ENCODE data around the gene CARS2. TPM values are rescaled to one million over a fixed set of nuclear protein-coding genes. Genes with fewer than 3 reads are reported as not detected.
"Not testable (repeated sequence)": the region's sequence is repeated elsewhere in the genome, so short reads cannot be mapped to it uniquely, and the experiment has no call there.

CARS2 gene
- total RNA-seq, 2 donors from 2014 or later: 58.1 to 112 TPM

- Mint-ChIP-seq H3K4me1 (ENCODE audit: low read depth in 2 of 2) (peaks cover 4 to 13% of the 10 kb centered on the region in 2 donors), H3K9me3 (no peaks in the 10 kb centered on the region), H3K27me3 (no peaks in the 10 kb centered on the region), H3K4me3 (no peak overlapping the region), H3K36me3 (peaks cover 29% of the 10 kb centered on the region), H3K27ac (no peak overlapping the region)
- ATAC-seq (no peak), DNase-seq (ENCODE audit: low spot score) (no peak)
These were observed 42.4 kb downstream of the CARS2 start for GRCh38 chr13:110663491-110663890.

- Mint-ChIP-seq H3K27me3 (no peaks in the 10 kb centered on the region), H3K27ac (no peak overlapping the region), H3K9me3 (no peaks in the 10 kb centered on the region), H3K4me1 (ENCODE audit: low read depth in 2 of 2) (peaks cover 10 to 19% of the 10 kb centered on the region in 2 donors), H3K36me3 (peaks cover 29% of the 10 kb centered on the region), H3K4me3 (no peak overlapping the region)
- no peak for ATAC-seq
- no peak for DNase-seq (ENCODE audit: low spot score)
These were observed 43.0 kb downstream of the CARS2 start for GRCh38 chr13:110662777-110663443.

- Mint-ChIP-seq H3K36me3 (peaks cover 26% of the 10 kb centered on the region), H3K9me3 (no peaks in the 10 kb centered on the region), H3K27ac (no peak overlapping the region), H3K4me1 (ENCODE audit: low read depth in 2 of 2) (peaks cover 18 to 26% of the 10 kb centered on the region in 2 donors), H3K27me3 (no peaks in the 10 kb centered on the region), H3K4me3 (no peak overlapping the region)
- no peak for ATAC-seq
- no peak for DNase-seq (ENCODE audit: low spot score)
These were observed 43.8 kb downstream of the CARS2 start for GRCh38 chr13:110662091-110662490.

- no peak for DNase-seq (ENCODE audit: low spot score)
- H3K4me3 Mint-ChIP-seq: no peak overlapping the region
- no peaks in the 10 kb centered on the region for H3K27me3 Mint-ChIP-seq
- no peak overlapping the region for H3K27ac Mint-ChIP-seq
- ATAC-seq: no peak
- no peaks in the 10 kb centered on the region for H3K9me3 Mint-ChIP-seq
- peaks cover 26% of the 10 kb centered on the region for H3K36me3 Mint-ChIP-seq
- peaks cover 23 to 28% of the 10 kb centered on the region in 2 donors for H3K4me1 Mint-ChIP-seq (ENCODE audit: low read depth in 2 of 2)
These were observed 44.7 kb downstream of the CARS2 start for GRCh38 chr13:110661256-110661655.

GRCh38 chr13:110658218-110658911 is 47.6 kb downstream of the CARS2 start:
- peak; percentile 85 to 93 for ATAC-seq
- H3K36me3 Mint-ChIP-seq: peaks cover 26% of the 10 kb centered on the region
- H3K9me3 Mint-ChIP-seq; H3K27me3 Mint-ChIP-seq; DNase-seq (ENCODE audit: low spot score): not testable (repeated sequence)
- peak overlapping the region; percentile 47 for H3K4me3 Mint-ChIP-seq
- peaks cover 27 to 35% of the 10 kb centered on the region in 2 donors for H3K4me1 Mint-ChIP-seq (ENCODE audit: low read depth in 2 of 2)
- peak overlapping the region; percentile 22 to 34 for H3K27ac Mint-ChIP-seq

GRCh38 chr13:110657196-110657595 is 48.7 kb downstream of the CARS2 start:
- no peaks in the 10 kb centered on the region for H3K27me3 Mint-ChIP-seq
- peaks cover 27 to 38% of the 10 kb centered on the region in 2 donors for H3K4me1 Mint-ChIP-seq (ENCODE audit: low read depth in 2 of 2)
- H3K27ac Mint-ChIP-seq: peak overlapping the region in 1 of 2 donors; percentile 22
- ATAC-seq (no peak), DNase-seq (ENCODE audit: low spot score) (no peak)
- peaks cover 17% of the 10 kb centered on the region for H3K36me3 Mint-ChIP-seq
- H3K4me3 Mint-ChIP-seq: peak overlapping the region; percentile 8
- no peaks in the 10 kb centered on the region for H3K9me3 Mint-ChIP-seq

GRCh38 chr13:110653851-110654250 is 52.1 kb downstream of the CARS2 start:
- DNase-seq (ENCODE audit: low spot score): no peak
- Mint-ChIP-seq H3K27me3 (no peaks in the 10 kb centered on the region), H3K9me3 (no peaks in the 10 kb centered on the region), H3K27ac (no peak overlapping the region), H3K4me1 (ENCODE audit: low read depth in 2 of 2) (peaks cover 27 to 29% of the 10 kb centered on the region in 2 donors), H3K36me3 (peaks cover 4% of the 10 kb centered on the region), H3K4me3 (no peak overlapping the region)
- no peak for ATAC-seq

- Mint-ChIP-seq H3K4me1 (ENCODE audit: low read depth in 2 of 2) (peaks cover 21 to 25% of the 10 kb centered on the region in 2 donors), H3K9me3 (no peaks in the 10 kb centered on the region), H3K36me3 (peaks cover 4% of the 10 kb centered on the region), H3K27ac (no peak overlapping the region), H3K4me3 (no peak overlapping the region), H3K27me3 (no peaks in the 10 kb centered on the region)
- DNase-seq (ENCODE audit: low spot score) (no peak), ATAC-seq (no peak)
These were observed 52.6 kb downstream of the CARS2 start for GRCh38 chr13:110653271-110653670.

- no peak for ATAC-seq
- H3K36me3 Mint-ChIP-seq: peaks cover 2% of the 10 kb centered on the region
- no peak overlapping the region for H3K4me3 Mint-ChIP-seq
- peaks cover 16 to 20% of the 10 kb centered on the region in 2 donors for H3K4me1 Mint-ChIP-seq (ENCODE audit: low read depth in 2 of 2)
- no peak for DNase-seq (ENCODE audit: low spot score)
- H3K27ac Mint-ChIP-seq: no peak overlapping the region
- no peaks in the 10 kb centered on the region for H3K27me3 Mint-ChIP-seq
- no peaks in the 10 kb centered on the region for H3K9me3 Mint-ChIP-seq
These were observed 53.2 kb downstream of the CARS2 start for GRCh38 chr13:110652764-110653163.

- DNase-seq (ENCODE audit: low spot score): no peak
- peaks cover 11 to 16% of the 10 kb centered on the region in 2 donors for H3K4me1 Mint-ChIP-seq (ENCODE audit: low read depth in 2 of 2)
- H3K9me3 Mint-ChIP-seq: no peaks in the 10 kb centered on the region
- ATAC-seq: no peak
- no peak overlapping the region for H3K27ac Mint-ChIP-seq
- no peaks in the 10 kb centered on the region for H3K27me3 Mint-ChIP-seq
- no peak overlapping the region for H3K4me3 Mint-ChIP-seq
- no peaks in the 10 kb centered on the region for H3K36me3 Mint-ChIP-seq
These were observed 53.6 kb downstream of the CARS2 start for GRCh38 chr13:110652231-110652730.

- DNase-seq (ENCODE audit: low spot score): no peak
These were observed 54.1 kb downstream of the CARS2 start for GRCh38 chr13:110651726-110652230.

GRCh38 chr13:110651271-110651670 is 54.6 kb downstream of the CARS2 start:
- Mint-ChIP-seq H3K36me3 (no peaks in the 10 kb centered on the region), H3K27ac (no peak overlapping the region), H3K4me3 (no peak overlapping the region), H3K27me3 (no peaks in the 10 kb centered on the region), H3K9me3 (no peaks in the 10 kb centered on the region), H3K4me1 (ENCODE audit: low read depth in 2 of 2) (peaks cover 5 to 12% of the 10 kb centered on the region in 2 donors)
- ATAC-seq (no peak), DNase-seq (ENCODE audit: low spot score) (no peak)

More at GRCh38 chr13:110651726-110652230, 54.1 kb downstream of the CARS2 start:
- H3K36me3 Mint-ChIP-seq: no peaks in the 10 kb centered on the region
- no peak for ATAC-seq
- no peaks in the 10 kb centered on the region for H3K9me3 Mint-ChIP-seq
- H3K4me1 Mint-ChIP-seq (ENCODE audit: low read depth in 2 of 2): peaks cover 8 to 13% of the 10 kb centered on the region in 2 donors
- no peaks in the 10 kb centered on the region for H3K27me3 Mint-ChIP-seq
- H3K4me3 Mint-ChIP-seq: no peak overlapping the region
- H3K27ac Mint-ChIP-seq: no peak overlapping the region

GRCh38 chr13:110650436-110650835 is 55.5 kb downstream of the CARS2 start:
- no peak overlapping the region for H3K27ac Mint-ChIP-seq
- no peak for ATAC-seq
- H3K4me1 Mint-ChIP-seq (ENCODE audit: low read depth in 2 of 2): peaks cover 0 to 9% of the 10 kb centered on the region in 2 donors
- no peak overlapping the region for H3K4me3 Mint-ChIP-seq
- no peaks in the 10 kb centered on the region for H3K9me3 Mint-ChIP-seq
- no peak for DNase-seq (ENCODE audit: low spot score)
- H3K27me3 Mint-ChIP-seq: no peaks in the 10 kb centered on the region
- H3K36me3 Mint-ChIP-seq: no peaks in the 10 kb centered on the region

GRCh38 chr13:110649551-110649950 is 56.4 kb downstream of the CARS2 start:
- Mint-ChIP-seq H3K27ac (no peak overlapping the region), H3K27me3 (no peaks in the 10 kb centered on the region), H3K9me3 (no peaks in the 10 kb centered on the region), H3K4me1 (ENCODE audit: low read depth in 2 of 2) (peaks cover 0 to 6% of the 10 kb centered on the region in 2 donors), H3K4me3 (no peak overlapping the region), H3K36me3 (no peaks in the 10 kb centered on the region)
- ATAC-seq: no peak
- no peak for DNase-seq (ENCODE audit: low spot score)

Data from natural killer cell treated with Interleukin-12 subunit alpha and Interleukin-12 subunit beta and Interleukin-15 and Interleukin-18, amount 100 ng/mL, for 72 hours (primary cell).